CD4-positive, alpha-beta T cell (primary cell): ENCODE results near the gene METTL25B. TPM values are rescaled to one million over a fixed set of nuclear protein-coding genes. Genes with fewer than 3 reads are reported as not detected.

ENCODE experiments used
- ATAC-seq: fragments of 200-7000 bp; cut with Tn5 transposase; one replicate; pipeline ENCODE4 v1.10.0; 2022; ENCODE audit warnings: mild to moderate bottlenecking; ENCODE audit not compliant: poor library complexity
- CTCF ChIA-PET: fragments of 350-600 bp; sonication (Branson Sonifier 250); formaldehyde crosslinking; loops from one replicate; lab custom pipeline; 2021; ENCODE audit warnings: antibody characterized with exemption, inconsistent platforms; lab: Charles Lee
- POLR2A ChIA-PET: fragments of 350-600 bp; sonication (Branson Sonifier 250); formaldehyde crosslinking; loops from one replicate; lab custom pipeline; 2021; ENCODE audit warnings: antibody characterized with exemption, inconsistent platforms; lab: Charles Lee
- DNase-seq, 14 experiments: peaks; one replicate each; pipeline ENCODE4 v3.0.0-alpha.2; 2013 to 2020; ENCODE audit warnings: mixed read lengths in 2 of 14
- H3K27ac ChIP-seq, 2 donors: one replicate each; pipeline versions ENCODE4 v1.5.1 to v1.7.0; 2013; ENCODE audit warnings: low read length in 2 of 2, low read depth in 1 of 2, mild to moderate bottlenecking in 1 of 2
- H3K27me3 ChIP-seq, 2 experiments: 1 replicate in 1 of 2; 2 replicates in 1 of 2; pipeline versions ENCODE4 v1.6.1 to v1.7.0; 2013; ENCODE audit warnings: low read length in 2 of 2, control low read depth in 1 of 2, mild to moderate bottlenecking in 1 of 2, moderate library complexity in 1 of 2; ENCODE audit not compliant: insufficient read depth in 2 of 2, control insufficient read depth in 1 of 2
- H3K36me3 ChIP-seq: one replicate; pipeline ENCODE4 v1.6.1; 2013; ENCODE audit warnings: low read length, control low read depth; ENCODE audit not compliant: insufficient read depth
- H3K4me1 ChIP-seq: one replicate; pipeline ENCODE4 v1.6.1; 2013; ENCODE audit warnings: low read length, control low read depth; ENCODE audit not compliant: insufficient read depth
- H3K4me3 ChIP-seq: one replicate; pipeline ENCODE4 v1.5.1; 2013; ENCODE audit warnings: mild to moderate bottlenecking, low read length, moderate library complexity
- H3K9me3 ChIP-seq, 2 experiments: 1 replicate in 1 of 2; 2 replicates in 1 of 2; pipeline versions ENCODE4 v1.6.1 to v1.7.0; 2013; ENCODE audit warnings: low read length in 2 of 2, mild to moderate bottlenecking in 2 of 2, control low read depth in 1 of 2, moderate library complexity in 1 of 2; ENCODE audit not compliant: control insufficient read depth in 1 of 2, insufficient read depth in 1 of 2
- H3K27ac Mint-ChIP-seq: one replicate; pipeline ENCODE4 v1.8.0; 2020; ENCODE audit warnings: mixed read lengths
- H3K27me3 Mint-ChIP-seq: one replicate; pipeline ENCODE4 v1.8.0; 2021; ENCODE audit warnings: mixed read lengths
- H3K36me3 Mint-ChIP-seq: one replicate; pipeline ENCODE4 v1.8.0; 2021; ENCODE audit warnings: low read depth, mixed read lengths
- H3K4me1 Mint-ChIP-seq: one replicate; pipeline ENCODE4 v1.8.0; 2021; ENCODE audit warnings: low read depth, mixed read lengths
- H3K4me3 Mint-ChIP-seq: one replicate; pipeline ENCODE4 v1.8.0; 2020; ENCODE audit warnings: mild to moderate bottlenecking, mixed read lengths
- H3K9me3 Mint-ChIP-seq: one replicate; pipeline ENCODE4 v1.8.0; 2020; ENCODE audit warnings: mixed read lengths
- CTCF ChIP-seq: fragments of 200-600 bp; IDR thresholded peaks from one replicate; pipeline ENCODE4 v1.8.0; 2022; ENCODE audit warnings: antibody characterized with exemption, mild to moderate bottlenecking
- intact Hi-C, 2 experiments: fragments of 100-400 bp; cut with DNase I in 1 of 2; cut with micrococcal nuclease in 1 of 2; formaldehyde crosslinking; loops; one replicate each; pipeline versions ENCODE4 v1.15.1 to v1.9.0; 2023 to 2025; cut with DNase I, micrococcal nuclease
- total RNA-seq, 174 experiments: library from RNA in 2 of 174; stranded (reverse) in 2 of 174; gene quantifications; one replicate each; pipeline ENCODE4 v1.2.3 and lab custom pipeline; 2021 to 2026

The METTL25B gene
- total RNA-seq, 2 experiments from 2014 or later = 10.6 to 12.0 TPM

GRCh38 chr1:156772728-156773497, 44.6 kb downstream of the METTL25B start:
- ATAC-seq = no peak
- H3K27ac ChIP-seq = no peak overlapping the region
- H3K27me3 ChIP-seq = no peaks in the 10 kb centered on the region
- no peak for DNase-seq
- intact Hi-C loops = loop anchor here in 1 of 2 experiments (5.0 kb wide), 1 partner anchor 39 kb away; no protein-coding TSS in a partner anchor
- no peak for TF ChIP-seq CTCF
- Mint-ChIP-seq H3K9me3 (no peaks in the 10 kb centered on the region), H3K36me3 (peaks cover 51% of the 10 kb centered on the region), H3K4me3 (no peak overlapping the region), H3K27me3 (no peaks in the 10 kb centered on the region), H3K4me1 (peaks cover 72% of the 10 kb centered on the region), H3K27ac (no peak overlapping the region)
- peaks cover 32% of the 10 kb centered on the region for H3K36me3 ChIP-seq
- H3K9me3 ChIP-seq = no peaks in the 10 kb centered on the region
- ChIA-PET CTCF (interaction anchor here (1.5 to 1.7 kb wide), 2 partner anchors 47 to 87 kb away, joined by 4 to 11 read pairs; no protein-coding TSS in a partner anchor), POLR2A (no interaction called here)
- H3K4me1 ChIP-seq = peaks cover 50% of the 10 kb centered on the region
- H3K4me3 ChIP-seq = no peak overlapping the region

GRCh38 chr1:156773607-156774006, 45.3 kb downstream of the METTL25B start:
- POLR2A ChIA-PET = no interaction called here
- H3K9me3 Mint-ChIP-seq = no peaks in the 10 kb centered on the region
- H3K27ac Mint-ChIP-seq = no peak overlapping the region

GRCh38 chr1:156775799-156776198, 47.5 kb downstream of the METTL25B start:
- no peak overlapping the region for H3K27ac ChIP-seq
- peaks cover 30% of the 10 kb centered on the region for H3K36me3 ChIP-seq
- Mint-ChIP-seq H3K27me3 (no peaks in the 10 kb centered on the region), H3K36me3 (peaks cover 38% of the 10 kb centered on the region), H3K9me3 (no peaks in the 10 kb centered on the region), H3K4me1 (peaks cover 59% of the 10 kb centered on the region), H3K27ac (peak overlapping the region; percentile 53), H3K4me3 (no peak overlapping the region)
- peaks cover 31% of the 10 kb centered on the region for H3K4me1 ChIP-seq
- H3K27me3 ChIP-seq = no peaks in the 10 kb centered on the region
- no peak overlapping the region for H3K4me3 ChIP-seq
- ChIA-PET CTCF (interaction anchor here (0.7 to 1.0 kb wide), 2 partner anchors 84 to 319 kb away, joined by 3 read pairs; no protein-coding TSS in a partner anchor), POLR2A (no interaction called here)
- TF ChIP-seq CTCF = no peak
- ATAC-seq (no peak), DNase-seq (no peak)
- no peaks in the 10 kb centered on the region for H3K9me3 ChIP-seq
- intact Hi-C loops = no loop called here

More at GRCh38 chr1:156773607-156774006, 45.3 kb downstream of the METTL25B start:
- Histone ChIP-seq H3K9me3 (no peaks in the 10 kb centered on the region), H3K36me3 (peaks cover 35% of the 10 kb centered on the region), H3K27ac (no peak overlapping the region), H3K4me3 (no peak overlapping the region), H3K4me1 (peaks cover 44% of the 10 kb centered on the region), H3K27me3 (no peaks in the 10 kb centered on the region)
- peak in 2 of 14 experiments; percentile 19 to 28 for DNase-seq
- ATAC-seq = peak; percentile 63
- H3K27me3 Mint-ChIP-seq = no peaks in the 10 kb centered on the region
- intact Hi-C loops = loop anchor here in 1 of 2 experiments (5.0 kb wide), 1 partner anchor 39 kb away; no protein-coding TSS in a partner anchor
- no peak for TF ChIP-seq CTCF
- CTCF ChIA-PET = interaction anchor here (1.5 kb wide), 1 partner anchor 48 kb away, joined by 11 read pairs; no protein-coding TSS in a partner anchor
- H3K4me1 Mint-ChIP-seq = peaks cover 74% of the 10 kb centered on the region
- peaks cover 48% of the 10 kb centered on the region for H3K36me3 Mint-ChIP-seq
- H3K4me3 Mint-ChIP-seq = peak overlapping the region; percentile 6
